ENCODE results near the gene A2M.

DNA sequence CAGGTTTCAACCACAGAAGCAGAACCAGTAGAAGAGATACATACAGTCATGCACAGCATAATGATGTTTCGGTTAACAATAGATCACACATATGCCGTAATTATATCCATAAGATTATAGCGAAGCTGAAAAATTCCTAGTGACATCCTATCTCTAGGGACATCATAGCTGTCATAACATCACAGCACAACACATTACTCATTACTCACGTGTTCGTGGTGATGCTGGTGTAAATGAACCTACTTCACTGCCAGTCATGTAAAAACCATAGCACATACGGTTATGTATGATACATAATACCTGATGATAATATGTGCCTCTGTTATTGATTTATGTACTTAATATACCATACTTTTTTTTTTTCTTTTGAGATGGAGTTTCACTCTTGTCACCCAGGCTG is 81.6 kb downstream of the A2M start:
- TF ChIP-seq, protein P1, sequence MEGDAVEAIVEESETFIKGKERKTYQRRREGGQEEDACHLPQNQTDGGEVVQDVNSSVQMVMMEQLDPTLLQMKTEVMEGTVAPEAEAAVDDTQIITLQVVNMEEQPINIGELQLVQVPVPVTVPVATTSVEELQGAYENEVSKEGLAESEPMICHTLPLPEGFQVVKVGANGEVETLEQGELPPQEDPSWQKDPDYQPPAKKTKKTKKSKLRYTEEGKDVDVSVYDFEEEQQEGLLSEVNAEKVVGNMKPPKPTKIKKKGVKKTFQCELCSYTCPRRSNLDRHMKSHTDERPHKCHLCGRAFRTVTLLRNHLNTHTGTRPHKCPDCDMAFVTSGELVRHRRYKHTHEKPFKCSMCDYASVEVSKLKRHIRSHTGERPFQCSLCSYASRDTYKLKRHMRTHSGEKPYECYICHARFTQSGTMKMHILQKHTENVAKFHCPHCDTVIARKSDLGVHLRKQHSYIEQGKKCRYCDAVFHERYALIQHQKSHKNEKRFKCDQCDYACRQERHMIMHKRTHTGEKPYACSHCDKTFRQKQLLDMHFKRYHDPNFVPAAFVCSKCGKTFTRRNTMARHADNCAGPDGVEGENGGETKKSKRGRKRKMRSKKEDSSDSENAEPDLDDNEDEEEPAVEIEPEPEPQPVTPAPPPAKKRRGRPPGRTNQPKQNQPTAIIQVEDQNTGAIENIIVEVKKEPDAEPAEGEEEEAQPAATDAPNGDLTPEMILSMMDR (IDR thresholded peaks at IDR 0.05): no peak
- TF ChIP-seq POLR2A (IDR thresholded peaks at IDR 0.05): no peak
